MV-4-11 (cell line): ENCODE measurements around the gene ERH.
"Not testable (repeated sequence)": the region's sequence is repeated elsewhere in the genome, so short reads cannot be mapped to it uniquely, and the experiment has no call there.

ENCODE experiments used
- DNase-seq: peaks from one replicate; lab custom pipeline; 2025; lab: John Stamatoyannopoulos, UW

Gene ERH

GRCh38 chr14:69398053-69398817, at the start of gene ERH, which contains the start of gene SLC39A9:
Gene ERH (minus strand): TSS chr14:69398299. CDS start chr14:69398233, 66 bp downstream.
Gene SLC39A9 (plus strand): TSS chr14:69398692. CDS start chr14:69399370, 678 bp downstream.
- peak; percentile 98 for DNase-seq

GRCh38 chr14:69443296-69443805, 45.3 kb upstream of the ERH start:
- DNase-seq = no peak

- peak; percentile 77 for DNase-seq
Observed at GRCh38 chr14:69441948-69442347, 43.8 kb upstream of the ERH start.

GRCh38 chr14:69439521-69440270, 41.6 kb upstream of the ERH start:
- DNase-seq = peak; percentile 59

GRCh38 chr14:69432364-69432763, 34.3 kb upstream of the ERH start:
- DNase-seq = no peak

GRCh38 chr14:69430306-69430939, 32.3 kb upstream of the ERH start:
- no peak for DNase-seq

GRCh38 chr14:69429643-69430042, 31.5 kb upstream of the ERH start:
- DNase-seq = no peak

GRCh38 chr14:69428289-69428998, 30.3 kb upstream of the ERH start:
- peak; percentile 97 for DNase-seq

GRCh38 chr14:69427596-69427995, 29.5 kb upstream of the ERH start:
- DNase-seq = no peak

- DNase-seq = peak; percentile 31
Observed at GRCh38 chr14:69424149-69424923, 26.2 kb upstream of the ERH start.

- no peak for DNase-seq
Observed at GRCh38 chr14:69423279-69423678, 25.2 kb upstream of the ERH start.

- not testable (repeated sequence) for DNase-seq
Observed at GRCh38 chr14:69416087-69416486, 18.0 kb upstream of the ERH start.

- DNase-seq = no peak
Observed at GRCh38 chr14:69413483-69413882, 15.4 kb upstream of the ERH start.

- peak; percentile 65 for DNase-seq
Observed at GRCh38 chr14:69408331-69408960, 10.3 kb upstream of the ERH start.

GRCh38 chr14:69405762-69406161, 7.7 kb upstream of the ERH start:
- DNase-seq = no peak

GRCh38 chr14:69404883-69405282, 6.8 kb upstream of the ERH start:
- DNase-seq = no peak

GRCh38 chr14:69404478-69404877, 6.4 kb upstream of the ERH start:
- no peak for DNase-seq

- DNase-seq = no peak
Observed at GRCh38 chr14:69401841-69402240, 3.7 kb upstream of the ERH start.

- no peak for DNase-seq
Observed at GRCh38 chr14:69400154-69400553, 2.1 kb upstream of the ERH start.

GRCh38 chr14:69399750-69400149, 1.7 kb upstream of the ERH start:
- no peak for DNase-seq

- DNase-seq = no peak
Observed at GRCh38 chr14:69398818-69399210, 715 bp upstream of the ERH start.
